ENCODE measurements around the gene DPPA5. TPM values are rescaled to one million over a fixed set of nuclear protein-coding genes. Genes with fewer than 3 reads are reported as not detected.

Gene DPPA5
- total RNA-seq = not detected
- polyA plus RNA-seq (ENCODE audit: insufficient read depth, low read depth, low replicate concordance) = not detected
- long read RNA-seq, donor 1 = 0 reads
- long read RNA-seq, donor 2 = 0 reads
- long read RNA-seq, donor 3 = 0 reads
- long read RNA-seq, donor 4 = 0 reads
- long read RNA-seq, donor 5 = 0 reads
- long read RNA-seq, donor 6 = 0 reads
- long read RNA-seq, donor 7 = 0 reads
- long read RNA-seq, donor 8 = 0 reads
- long read RNA-seq, donor 9 = 0 reads
- long read RNA-seq, donor 10 = 0 reads

GRCh38 chr6:73353636-73354593 lies at the start of gene DPPA5:
DPPA5 (minus strand) TSS chr6:73354276; CDS start chr6:73354225, 51 bp downstream.
- Histone ChIP-seq H3K36me3 (ENCODE audit: control insufficient read depth in 2 of 3, insufficient read depth in 3 of 3, low read length in 3 of 3) (no peaks in the 10 kb centered on the region), H3K4me3 (ENCODE audit: low read length in 3 of 3) (no peak within 1 kb of the TSS), H3K9me3 (ENCODE audit: control insufficient read depth in 2 of 3, insufficient read depth in 1 of 3, low read length in 3 of 3) (no peaks in the 10 kb centered on the region), H3K27me3 (ENCODE audit: control insufficient read depth, insufficient read depth, low read length) (no peaks in the 10 kb centered on the region), H3K9ac (ENCODE audit: low read length in 3 of 3) (no peak within 1 kb of the TSS), H3K27ac (ENCODE audit: low read depth in 2 of 2, low read length in 2 of 2) (no peak within 1 kb of the TSS), H3K4me1 (ENCODE audit: control insufficient read depth in 2 of 3, insufficient read depth in 2 of 3, low read depth in 1 of 3, low read length in 3 of 3) (no peaks in the 10 kb centered on the region)
- no peak for FAIRE-seq
- no peak for TF ChIP-seq CTCF (IDR thresholded peaks at IDR 0.05; ENCODE audit: borderline replicate concordance, extremely low read depth, insufficient read depth)
- no peak for DNase-seq
- intact Hi-C loops (cut with DNase I) = no loop called here

GRCh38 chr6:73400656-73401055 lies 46.6 kb upstream of the DPPA5 start:
- H3K9ac ChIP-seq (ENCODE audit: low read length in 3 of 3) = no peak overlapping the region
- intact Hi-C loops (cut with DNase I) = no loop called here
- FAIRE-seq (no peak), DNase-seq (no peak)
- H3K4me3 ChIP-seq (ENCODE audit: low read length in 3 of 3) = no peak overlapping the region
- H3K27me3 ChIP-seq (ENCODE audit: control insufficient read depth, insufficient read depth, low read length) = no peaks in the 10 kb centered on the region
- H3K9me3 ChIP-seq (ENCODE audit: control insufficient read depth in 2 of 3, insufficient read depth in 1 of 3, low read length in 3 of 3) = no peaks in the 10 kb centered on the region
- no peak overlapping the region for H3K27ac ChIP-seq (ENCODE audit: low read depth in 2 of 2, low read length in 2 of 2)
- no peak for TF ChIP-seq CTCF (IDR thresholded peaks at IDR 0.05; ENCODE audit: borderline replicate concordance, extremely low read depth, insufficient read depth)
- no peaks in the 10 kb centered on the region for H3K36me3 ChIP-seq (ENCODE audit: control insufficient read depth in 2 of 3, insufficient read depth in 3 of 3, low read length in 3 of 3)
- H3K4me1 ChIP-seq (ENCODE audit: control insufficient read depth in 2 of 3, insufficient read depth in 2 of 3, low read depth in 1 of 3, low read length in 3 of 3) = no peaks in the 10 kb centered on the region

- intact Hi-C loops (cut with DNase I) = no loop called here
- DNase-seq (no peak), FAIRE-seq (no peak)
- TF ChIP-seq CTCF (IDR thresholded peaks at IDR 0.05; ENCODE audit: borderline replicate concordance, extremely low read depth, insufficient read depth) = no peak
- Histone ChIP-seq H3K9me3 (ENCODE audit: control insufficient read depth in 2 of 3, insufficient read depth in 1 of 3, low read length in 3 of 3) (no peaks in the 10 kb centered on the region), H3K27ac (ENCODE audit: low read depth in 2 of 2, low read length in 2 of 2) (no peak overlapping the region), H3K9ac (ENCODE audit: low read length in 3 of 3) (no peak overlapping the region), H3K36me3 (ENCODE audit: control insufficient read depth in 2 of 3, insufficient read depth in 3 of 3, low read length in 3 of 3) (no peaks in the 10 kb centered on the region), H3K4me1 (ENCODE audit: control insufficient read depth in 2 of 3, insufficient read depth in 2 of 3, low read depth in 1 of 3, low read length in 3 of 3) (no peaks in the 10 kb centered on the region), H3K4me3 (ENCODE audit: low read length in 3 of 3) (no peak overlapping the region), H3K27me3 (ENCODE audit: control insufficient read depth, insufficient read depth, low read length) (no peaks in the 10 kb centered on the region)
Observed at GRCh38 chr6:73395875-73396274, 41.8 kb upstream of the DPPA5 start.

Measured in kidney (tissue), 22 donors.